Muscle layer of duodenum (tissue), 2 donors: ENCODE data around the gene ANKRD29.

Experiments
- H3K27ac ChIP-seq: one replicate; pipeline ENCODE4 v1.7.0; 2013; ENCODE audit warnings: mild to moderate bottlenecking, low read length
- H3K27me3 ChIP-seq: one replicate; pipeline ENCODE4 v1.7.0; 2013; ENCODE audit warnings: low read depth, mild to moderate bottlenecking, control low read depth, low read length
- H3K36me3 ChIP-seq, 2 donors: one replicate each; pipeline ENCODE4 v1.7.0; 2013; ENCODE audit warnings: low read length in 2 of 2, control low read depth in 1 of 2, mild to moderate bottlenecking in 1 of 2; ENCODE audit not compliant: insufficient read depth in 2 of 2, control insufficient read depth in 1 of 2
- H3K4me1 ChIP-seq, 2 donors: one replicate each; pipeline ENCODE4 v1.7.0; 2013; ENCODE audit warnings: low read length in 2 of 2, mild to moderate bottlenecking in 2 of 2, control low read depth in 1 of 2, moderate library complexity in 1 of 2; ENCODE audit not compliant: insufficient read depth in 2 of 2, control insufficient read depth in 1 of 2
- H3K4me3 ChIP-seq, 2 donors: one replicate each; pipeline ENCODE4 v1.7.0; 2013; ENCODE audit warnings: low read length in 2 of 2, low read depth in 1 of 2, mild to moderate bottlenecking in 1 of 2
- H3K9me3 ChIP-seq, 2 donors: one replicate each; pipeline ENCODE4 v1.7.0; 2013; ENCODE audit warnings: low read length in 2 of 2, control low read depth in 1 of 2, mild to moderate bottlenecking in 1 of 2; ENCODE audit not compliant: control insufficient read depth in 1 of 2
- donor health status: healthy.

ANKRD29 gene

DNA sequence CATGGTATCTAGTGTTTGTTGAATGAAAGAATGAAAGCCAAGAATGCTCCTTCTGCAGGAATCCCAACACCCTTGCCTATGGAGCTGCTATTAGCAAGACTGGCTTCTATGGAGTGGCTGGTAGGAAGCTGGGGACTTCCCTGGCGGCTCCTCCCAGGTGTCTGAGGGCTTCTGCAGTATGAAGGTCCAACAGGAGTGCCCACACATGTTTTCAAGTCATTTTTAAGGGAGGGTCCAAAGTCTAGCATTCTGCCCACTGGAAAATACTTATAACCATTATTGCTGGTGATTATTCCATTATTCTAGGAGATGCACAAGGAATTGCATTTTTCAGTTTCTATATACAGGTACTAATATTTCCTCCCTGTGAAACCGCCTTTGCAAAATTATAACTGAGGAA, 54.5 kb downstream of the ANKRD29 start:
- Histone ChIP-seq H3K4me1 (no peaks in the 10 kb centered on the region), H3K27ac (no peak overlapping the region), H3K9me3 (no peaks in the 10 kb centered on the region), H3K27me3 (no peaks in the 10 kb centered on the region), H3K4me3 (no peak overlapping the region), H3K36me3 (peaks cover 0 to 10% of the 10 kb centered on the region in 2 donors)

DNA sequence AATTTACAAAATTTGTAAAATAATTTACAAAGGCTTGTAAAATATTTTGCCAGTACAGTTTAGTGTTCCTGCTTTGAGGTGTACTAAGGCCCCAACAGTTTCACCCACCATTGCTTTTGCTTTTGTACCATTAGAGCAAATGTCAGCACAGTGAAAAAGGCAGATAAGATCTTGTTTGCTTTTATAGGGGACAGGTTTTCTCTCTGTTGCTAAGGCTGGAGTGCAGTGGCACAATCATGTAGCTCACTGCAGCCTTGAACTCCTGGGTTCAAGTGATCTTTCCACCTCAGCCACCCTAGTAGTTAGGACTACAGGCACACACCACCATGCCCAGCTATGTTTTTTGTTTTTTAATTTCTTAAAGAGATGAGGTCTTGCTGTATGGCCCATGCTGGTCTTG, 56.8 kb downstream of the ANKRD29 start:
- Histone ChIP-seq H3K4me1 (no peaks in the 10 kb centered on the region), H3K27me3 (no peaks in the 10 kb centered on the region), H3K36me3 (peaks cover 0 to 5% of the 10 kb centered on the region in 2 donors), H3K27ac (no peak overlapping the region), H3K4me3 (no peak overlapping the region), H3K9me3 (no peaks in the 10 kb centered on the region)

DNA sequence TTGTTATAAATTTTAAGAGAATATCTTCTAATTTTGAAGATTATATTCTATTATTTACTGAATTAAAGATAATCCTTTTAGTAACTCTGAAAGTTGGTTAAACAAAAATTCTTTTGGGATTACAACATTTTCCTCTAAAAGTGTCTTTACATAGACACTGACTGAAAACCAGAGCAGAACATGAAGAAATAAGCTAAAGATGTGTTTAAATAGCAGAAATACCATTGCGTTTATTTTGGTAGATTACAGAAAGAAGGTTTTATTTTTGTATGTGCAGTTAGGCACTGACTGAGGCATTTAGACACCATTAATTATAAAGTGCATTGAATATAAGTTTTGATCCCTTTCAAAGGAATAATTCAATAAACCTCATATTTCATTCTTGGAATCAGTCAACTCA, 62.9 kb downstream of the ANKRD29 start:
- H3K27me3 ChIP-seq: no peaks in the 10 kb centered on the region
- no peaks in the 10 kb centered on the region for H3K4me1 ChIP-seq
- H3K4me3 ChIP-seq: no peak overlapping the region
- no peak overlapping the region for H3K27ac ChIP-seq
- no peaks in the 10 kb centered on the region for H3K36me3 ChIP-seq
- H3K9me3 ChIP-seq: no peaks in the 10 kb centered on the region

DNA sequence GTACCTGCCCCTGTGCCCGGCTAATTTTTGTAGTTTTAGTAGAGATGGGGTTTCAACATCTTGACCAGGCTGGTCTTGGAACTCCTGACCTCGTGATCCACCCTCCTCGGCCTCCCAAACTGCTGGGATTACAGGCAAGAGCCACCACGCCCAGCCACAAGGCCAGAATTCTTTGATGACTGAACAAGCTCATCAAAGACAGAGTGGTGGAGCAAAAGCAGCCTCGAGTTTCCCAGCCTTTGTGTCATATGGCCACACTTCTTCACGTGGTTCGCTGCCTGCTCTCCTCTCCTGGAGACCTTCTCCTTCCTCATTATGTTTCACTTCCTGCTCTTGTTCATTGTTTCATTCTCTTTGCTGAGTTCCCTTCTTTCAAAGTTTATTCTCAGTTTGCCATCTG, 66.5 kb downstream of the ANKRD29 start:
- H3K36me3 ChIP-seq: no peaks in the 10 kb centered on the region
- no peak overlapping the region for H3K4me3 ChIP-seq
- H3K4me1 ChIP-seq: no peaks in the 10 kb centered on the region
- no peaks in the 10 kb centered on the region for H3K9me3 ChIP-seq
- H3K27ac ChIP-seq: no peak overlapping the region
- no peaks in the 10 kb centered on the region for H3K27me3 ChIP-seq

DNA sequence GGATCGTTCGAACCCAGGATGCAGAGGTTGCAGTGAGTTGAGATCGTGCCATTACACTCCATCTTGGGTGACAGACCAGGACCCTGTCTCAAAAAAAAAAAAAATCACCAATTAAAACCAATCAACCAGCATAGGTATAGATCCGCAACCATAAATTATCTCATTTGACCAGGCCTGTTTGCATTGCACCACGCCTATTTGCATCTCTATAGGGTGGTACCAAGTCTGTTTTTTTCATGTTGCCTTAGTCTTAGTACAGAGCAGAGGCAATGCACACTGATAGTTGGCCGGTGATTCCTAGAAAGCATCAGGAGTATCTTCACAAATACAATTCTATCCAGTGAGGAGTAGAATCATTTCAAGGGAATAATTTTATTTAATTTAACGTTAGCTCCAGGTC, 67.1 kb downstream of the ANKRD29 start:
- Histone ChIP-seq H3K4me1 (no peaks in the 10 kb centered on the region), H3K9me3 (no peaks in the 10 kb centered on the region), H3K27ac (no peak overlapping the region), H3K36me3 (no peaks in the 10 kb centered on the region), H3K4me3 (no peak overlapping the region), H3K27me3 (no peaks in the 10 kb centered on the region)

DNA sequence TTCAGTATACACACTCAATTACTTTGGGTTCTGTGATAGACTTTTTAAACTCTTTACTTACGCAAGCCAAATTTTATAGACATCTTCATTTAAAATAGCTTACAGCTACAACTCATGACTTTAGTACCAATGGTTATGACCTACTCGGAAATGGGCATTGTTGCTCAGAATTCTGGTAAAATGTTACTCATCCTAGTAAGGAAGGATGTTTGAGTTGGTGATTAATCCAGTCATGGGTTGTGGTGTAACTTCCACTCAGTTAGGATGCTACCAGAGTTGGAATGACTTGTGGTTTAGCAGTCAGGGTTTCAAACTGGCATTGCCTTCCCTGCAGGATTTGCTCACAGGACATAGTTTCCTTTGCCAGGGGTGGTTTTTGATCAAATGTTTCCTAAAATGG, 69.0 kb downstream of the ANKRD29 start:
- H3K9me3 ChIP-seq: no peaks in the 10 kb centered on the region
- H3K4me3 ChIP-seq: no peak overlapping the region
- no peaks in the 10 kb centered on the region for H3K36me3 ChIP-seq
- no peak overlapping the region for H3K27ac ChIP-seq
- H3K4me1 ChIP-seq: no peaks in the 10 kb centered on the region
- H3K27me3 ChIP-seq: no peaks in the 10 kb centered on the region

DNA sequence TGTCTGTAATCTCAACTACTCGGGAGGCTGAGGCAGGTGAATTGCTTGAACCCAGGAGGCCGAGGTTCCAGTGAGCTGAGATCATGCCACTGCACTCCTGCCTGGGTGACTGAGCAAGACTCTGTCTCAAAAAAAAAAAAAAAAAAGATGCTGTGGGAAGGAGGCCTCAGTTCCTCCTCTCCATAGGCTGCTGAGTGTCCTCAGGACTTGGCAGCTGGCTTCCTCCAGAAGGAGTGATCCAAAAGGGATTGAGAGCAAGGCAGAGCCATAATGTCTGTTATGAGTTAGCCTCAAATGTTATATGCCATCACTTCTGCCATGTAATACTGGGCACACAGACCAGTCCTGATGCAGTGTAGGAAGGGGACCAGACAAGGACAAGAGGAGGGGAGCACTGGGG, 69.8 kb downstream of the ANKRD29 start:
- no peak overlapping the region for H3K4me3 ChIP-seq
- H3K9me3 ChIP-seq: no peaks in the 10 kb centered on the region
- H3K4me1 ChIP-seq: no peaks in the 10 kb centered on the region
- no peaks in the 10 kb centered on the region for H3K36me3 ChIP-seq
- no peaks in the 10 kb centered on the region for H3K27me3 ChIP-seq
- no peak overlapping the region for H3K27ac ChIP-seq

DNA sequence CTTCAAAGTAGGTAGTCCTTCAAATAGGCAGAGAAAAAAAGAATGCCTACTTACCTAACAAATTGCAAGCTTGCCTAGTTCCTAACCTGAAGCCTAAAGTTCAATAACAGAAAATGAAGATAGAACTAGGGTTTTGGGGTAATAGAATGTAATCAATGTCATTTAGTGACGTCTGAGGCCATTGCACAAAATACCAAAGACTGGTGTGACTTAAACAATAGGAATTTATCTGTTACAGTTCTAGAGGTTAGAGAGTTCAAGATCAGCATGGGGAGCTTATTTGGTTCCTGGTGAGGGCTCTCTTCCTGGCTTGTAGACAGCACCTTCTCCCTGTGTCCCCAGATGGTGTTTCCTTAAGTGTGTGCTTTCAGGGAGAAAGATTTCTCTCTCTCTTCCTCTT, 71.7 kb downstream of the ANKRD29 start:
- peaks cover 0 to 4% of the 10 kb centered on the region in 2 donors for H3K36me3 ChIP-seq
- H3K4me3 ChIP-seq: no peak overlapping the region
- no peak overlapping the region for H3K27ac ChIP-seq
- no peaks in the 10 kb centered on the region for H3K9me3 ChIP-seq
- no peaks in the 10 kb centered on the region for H3K27me3 ChIP-seq
- peaks cover 0 to 5% of the 10 kb centered on the region in 2 donors for H3K4me1 ChIP-seq

DNA sequence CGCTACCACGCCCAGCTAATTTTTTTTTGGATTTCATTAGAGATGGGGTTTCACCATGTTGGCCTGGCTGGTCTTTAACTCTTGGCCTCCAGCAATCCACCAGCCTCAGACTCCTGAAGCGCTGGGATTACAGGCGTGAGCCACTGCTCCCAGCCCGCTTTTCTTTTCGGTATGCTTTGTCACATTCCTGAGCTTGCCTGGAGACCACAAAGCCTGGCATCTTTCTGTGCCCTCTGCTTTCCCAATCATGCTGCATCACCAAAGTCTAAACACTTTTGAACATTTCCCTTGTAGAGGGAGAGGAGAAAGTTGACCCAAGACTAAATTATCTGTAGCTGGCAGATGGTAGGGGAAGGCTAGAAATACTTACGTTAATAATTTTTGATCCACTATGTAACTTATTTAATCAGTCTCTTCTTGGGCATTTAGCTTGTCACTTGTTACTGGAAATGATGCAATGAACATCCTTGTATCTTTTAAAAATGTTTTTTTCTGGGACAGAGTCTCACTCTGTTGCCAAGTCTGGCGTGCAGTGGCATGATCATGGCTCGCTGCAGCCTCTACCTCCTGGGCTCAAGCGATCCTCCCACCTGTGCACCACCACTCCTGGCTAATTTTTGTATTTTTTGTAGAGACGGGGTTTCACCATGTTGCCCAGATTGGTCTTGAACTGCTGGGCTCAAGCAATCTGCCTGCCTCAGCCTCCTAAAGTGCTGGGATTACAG, 73.7 kb downstream of the ANKRD29 start:
- peaks cover 5 to 16% of the 10 kb centered on the region in 2 donors for H3K4me1 ChIP-seq
- no peak overlapping the region for H3K4me3 ChIP-seq
- no peak overlapping the region for H3K27ac ChIP-seq
- peaks cover 0 to 4% of the 10 kb centered on the region in 2 donors for H3K36me3 ChIP-seq
- H3K9me3 ChIP-seq: no peaks in the 10 kb centered on the region
- no peaks in the 10 kb centered on the region for H3K27me3 ChIP-seq

DNA sequence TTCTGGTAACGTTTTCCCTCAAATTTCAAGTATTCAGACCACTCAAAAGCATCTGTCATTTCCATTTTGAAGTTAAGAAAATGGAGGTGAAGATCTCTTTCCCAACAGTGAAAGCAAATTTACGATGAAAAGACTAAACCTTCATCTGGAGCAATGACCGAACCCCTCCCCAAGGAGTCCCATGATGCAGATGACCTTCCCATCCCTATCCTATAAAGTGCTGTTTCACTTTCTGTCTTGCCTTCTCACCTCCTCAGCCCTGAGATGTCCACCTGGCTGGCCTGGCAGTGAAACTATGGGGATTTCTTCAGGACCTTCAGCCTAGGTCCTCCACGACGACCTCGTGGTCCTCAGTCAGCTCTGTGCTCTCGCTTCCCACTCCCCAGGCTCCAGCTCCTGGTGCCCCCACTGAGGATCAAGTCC, 75.5 kb downstream of the ANKRD29 start:
- Histone ChIP-seq H3K9me3 (no peaks in the 10 kb centered on the region), H3K4me3 (peak overlapping the region; percentile 61 to 87), H3K27ac (peak overlapping the region; percentile 81), H3K27me3 (no peaks in the 10 kb centered on the region), H3K4me1 (peaks cover 10 to 25% of the 10 kb centered on the region in 2 donors), H3K36me3 (peaks cover 0 to 4% of the 10 kb centered on the region in 2 donors)

DNA sequence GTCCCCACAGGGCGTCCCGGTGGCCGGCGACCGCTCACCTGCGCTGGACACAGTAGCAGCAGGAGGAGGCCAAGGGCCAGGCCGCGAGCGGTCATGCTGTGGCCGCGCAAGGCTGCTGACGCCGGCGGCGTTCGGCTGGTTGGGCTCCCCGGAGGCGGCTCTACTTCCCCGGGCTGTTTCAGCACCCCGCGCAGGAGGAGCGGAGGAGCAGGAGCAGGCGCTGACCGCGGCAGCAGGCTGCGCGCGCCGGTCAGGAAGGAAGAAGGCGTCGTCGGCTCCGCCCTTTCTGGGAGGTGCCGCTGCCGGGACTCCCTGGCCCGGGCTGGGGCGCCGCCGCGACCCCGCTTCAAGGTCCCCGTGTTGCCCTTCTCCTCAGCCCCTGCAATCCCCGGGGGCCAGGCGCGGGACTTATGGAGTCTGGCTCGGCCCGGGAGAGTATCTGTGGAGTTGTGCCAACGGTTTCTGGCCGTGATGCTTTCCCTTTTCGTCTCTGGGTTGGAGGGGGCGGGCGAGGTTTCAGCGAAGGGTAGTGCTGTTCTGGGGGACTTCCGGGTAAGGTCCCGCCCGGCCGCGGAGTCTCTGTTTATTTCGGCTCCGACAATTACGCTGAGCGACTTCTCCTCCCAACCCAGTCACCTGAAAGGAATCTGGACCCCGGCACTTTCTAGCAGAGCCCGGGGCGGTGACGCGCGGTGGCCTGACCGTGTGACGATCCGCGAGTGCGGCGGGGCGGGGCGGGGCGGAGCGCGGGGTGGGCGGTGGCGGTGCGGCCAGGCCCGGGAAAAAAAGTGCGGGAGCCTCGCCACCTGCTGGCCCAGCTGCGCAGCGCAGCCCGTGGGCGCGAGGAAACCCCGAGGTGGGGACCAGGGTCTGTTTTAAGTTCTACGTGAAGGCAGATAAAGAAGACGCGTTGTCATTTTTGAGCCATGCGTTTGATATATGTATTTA, 76.2 kb downstream of the ANKRD29 start, which contains the start of gene NPC1:
Gene NPC1 (minus strand): TSS at position 258 of the 948 bp plus-strand sequence. CDS start 163 bp downstream, at position 95.
- Histone ChIP-seq H3K4me3 (peak within 1 kb of the TSS; percentile 87 to 95), H3K27me3 (no peaks in the 10 kb centered on the region), H3K27ac (peak within 1 kb of the TSS; percentile 97), H3K36me3 (peaks cover 0 to 4% of the 10 kb centered on the region in 2 donors), H3K9me3 (no peaks in the 10 kb centered on the region), H3K4me1 (peaks cover 10 to 25% of the 10 kb centered on the region in 2 donors)
